Psoas muscle (tissue), 8 donors: ENCODE results near the gene KRTAP10-8. TPM values are rescaled to one million over a fixed set of nuclear protein-coding genes. Genes with fewer than 3 reads are reported as not detected.
A peak's percentile ranks its signal among the peaks of the same experiment; 100 is the strongest.

Experiments
- ATAC-seq, 4 donors: fragments of 200-7000 bp; cut with Tn5 transposase; one replicate each; pipeline ENCODE4 v1.9.1; 2020; ENCODE audit warnings: moderate library complexity in 3 of 4, mild to moderate bottlenecking in 2 of 4
- DNase-seq, 2 donors: peaks; one replicate each; pipeline ENCODE4 v3.0.0-alpha.2; 2020
- H3K27ac ChIP-seq: fragments of 200-600 bp; one replicate; pipeline ENCODE4 v1.8.0; 2022
- H3K27me3 ChIP-seq, 3 donors: fragments of 200-600 bp in 1 of 3; one replicate each; pipeline versions ENCODE4 v1.6.1 to v1.8.0; 2013 to 2022; ENCODE audit warnings: low read length in 2 of 3, mild to moderate bottlenecking in 2 of 3, moderate library complexity in 1 of 3; ENCODE audit not compliant: insufficient read depth in 3 of 3
- H3K36me3 ChIP-seq, 2 donors: fragments of 200-600 bp in 1 of 2; one replicate each; pipeline versions ENCODE4 v1.6.1 to v1.8.0; 2013 to 2022; ENCODE audit warnings: low read depth in 1 of 2, mild to moderate bottlenecking in 1 of 2, moderate library complexity in 1 of 2; ENCODE audit not compliant: insufficient read depth in 1 of 2
- H3K4me1 ChIP-seq: fragments of 200-600 bp; one replicate; pipeline ENCODE4 v1.8.0; 2022
- H3K4me3 ChIP-seq: fragments of 200-600 bp; one replicate; pipeline ENCODE4 v1.8.0; 2022; ENCODE audit warnings: mild to moderate bottlenecking
- H3K9me3 ChIP-seq: fragments of 200-600 bp; one replicate; pipeline ENCODE4 v1.8.0; 2022
- CTCF ChIP-seq: fragments of 200-600 bp; IDR thresholded peaks from one replicate; pipeline ENCODE4 v1.8.0; 2022; ENCODE audit warnings: antibody characterized with exemption
- WGBS, 3 donors: extraction: QIAGEN DNeasy Blood & Tissue Kit; methylation state at CpG; one replicate each; pipeline versions ENCODE4 v1.1.6 to v1.1.7; 2013; 5-methylcytosine and 5-hydroxymethylcytosine counted together
- intact Hi-C, 2 donors: fragments of 100-400 bp; cut with DNase I; formaldehyde crosslinking; loops; one replicate each; pipeline versions ENCODE4 v1.11.0 to v1.14.2; 2022
- polyA plus RNA-seq, 3 donors: library from polyadenylated mRNA; stranded (reverse); fragments of 200-250 nt; gene quantifications; one replicate each; pipeline ENCODE4 v1.2.3, GENCODE V29; 2013
- total RNA-seq, 4 donors: library from RNA; stranded (reverse); fragmentation: NEBNext Ultra II Directional in 2 of 4; extraction: Animal tissue kit (Norgen Biotek cat#: 25700) in 2 of 4; gene quantifications; one replicate each; pipeline versions ENCODE4 v1.2.1 to v1.2.4, GENCODE V29; 2021 to 2023
- donor health status: healthy with polysubstance abuse.
- donor health status: DM: no; HTN: no; CAD: no; lungs with moderate emphysema.
- donor health status: Bipolar disorder and iron deficiency.
- donor health status: healthy.
- donor health status: DM: yes; HTN: yes; CAD: no.
- donor health status: DM: no; HTN: no; CAD: no.
- donor health status: DM: no; HTN: no; CAD: no.
- donor health status: DM: yes; HTN: yes; CAD: no.

Gene KRTAP10-8
- total and polyA plus RNA-seq, 7 donors, result not detected

- no peak for DNase-seq
- intact Hi-C loops, result no loop called here
- Histone ChIP-seq H3K4me3 (no peak overlapping the region), H3K36me3 (no peaks in the 10 kb centered on the region), H3K4me1 (no peaks in the 10 kb centered on the region), H3K27me3 (peaks cover 0 to 39% (median 13%) of the 10 kb centered on the region in 3 donors), H3K9me3 (peaks cover 2% of the 10 kb centered on the region), H3K27ac (no peak overlapping the region)
- ATAC-seq, result no peak
- no peak for TF ChIP-seq CTCF
- WGBS, 3 donors, result 69 to 74% (median 72%) methylated on average over 17 to 20 of the region's 20 CpGs
Measured at GRCh38 chr21:44614161-44614631, 2.3 kb downstream of the KRTAP10-8 start.

GRCh38 chr21:44614961-44615391, 3.1 kb downstream of the KRTAP10-8 start:
- Histone ChIP-seq H3K36me3 (no peaks in the 10 kb centered on the region), H3K9me3 (no peaks in the 10 kb centered on the region), H3K27me3 (peaks cover 0 to 39% (median 13%) of the 10 kb centered on the region in 3 donors), H3K4me1 (no peaks in the 10 kb centered on the region), H3K4me3 (no peak overlapping the region), H3K27ac (no peak overlapping the region)
- DNase-seq (no peak), ATAC-seq (no peak)
- no peak for TF ChIP-seq CTCF
- WGBS, 3 donors, result 72 to 81% (median 80%) methylated on average over 28 of the region's 28 CpGs
- intact Hi-C loops, result no loop called here

- Histone ChIP-seq H3K27ac (no peak overlapping the region), H3K4me1 (no peaks in the 10 kb centered on the region), H3K36me3 (no peaks in the 10 kb centered on the region), H3K27me3 (peaks cover 0 to 39% (median 13%) of the 10 kb centered on the region in 3 donors), H3K4me3 (no peak overlapping the region), H3K9me3 (no peaks in the 10 kb centered on the region)
- no peak for DNase-seq
- 60 to 64% (median 62%) methylated on average over 8 of the region's 8 CpGs for whole genome bisulfite sequencing, 3 donors
- no peak for TF ChIP-seq CTCF
- no peak for ATAC-seq
- intact Hi-C loops, result no loop called here
Measured at GRCh38 chr21:44615466-44615865, 3.6 kb downstream of the KRTAP10-8 start.

- Histone ChIP-seq H3K4me1 (no peaks in the 10 kb centered on the region), H3K27me3 (peaks cover 0 to 39% (median 13%) of the 10 kb centered on the region in 3 donors), H3K4me3 (no peak overlapping the region), H3K27ac (no peak overlapping the region), H3K9me3 (no peaks in the 10 kb centered on the region), H3K36me3 (no peaks in the 10 kb centered on the region)
- intact Hi-C loops, result no loop called here
- ATAC-seq (no peak), DNase-seq (peak in 1 of 2 donors; percentile 47)
- 43 to 44% (median 44%) methylated on average over 17 of the region's 17 CpGs for WGBS, 3 donors
- TF ChIP-seq CTCF, result no peak
Measured at GRCh38 chr21:44615911-44616590, 4.2 kb downstream of the KRTAP10-8 start.

- H3K36me3 ChIP-seq, result no peaks in the 10 kb centered on the region
- intact Hi-C loops, result no loop called here
- 53 to 71% (median 64%) methylated on average over 16 of the region's 16 CpGs for WGBS, 3 donors
- H3K9me3 ChIP-seq, result no peaks in the 10 kb centered on the region
- ATAC-seq, result no peak
- peaks cover 0 to 39% (median 13%) of the 10 kb centered on the region in 3 donors for H3K27me3 ChIP-seq
- no peak for DNase-seq
- no peak overlapping the region for H3K27ac ChIP-seq
- no peak for TF ChIP-seq CTCF
- H3K4me1 ChIP-seq, result no peaks in the 10 kb centered on the region
- H3K4me3 ChIP-seq, result no peak overlapping the region
Measured at GRCh38 chr21:44616591-44616926, 4.7 kb downstream of the KRTAP10-8 start.
